ENCODE data around the gene MOV10L1. TPM values are rescaled to one million over a fixed set of nuclear protein-coding genes. Genes with fewer than 3 reads are reported as not detected.

The MOV10L1 gene
- total RNA-seq, 2 experiments from 2014 or later: 0.23 TPM; not detected in 1

DNA sequence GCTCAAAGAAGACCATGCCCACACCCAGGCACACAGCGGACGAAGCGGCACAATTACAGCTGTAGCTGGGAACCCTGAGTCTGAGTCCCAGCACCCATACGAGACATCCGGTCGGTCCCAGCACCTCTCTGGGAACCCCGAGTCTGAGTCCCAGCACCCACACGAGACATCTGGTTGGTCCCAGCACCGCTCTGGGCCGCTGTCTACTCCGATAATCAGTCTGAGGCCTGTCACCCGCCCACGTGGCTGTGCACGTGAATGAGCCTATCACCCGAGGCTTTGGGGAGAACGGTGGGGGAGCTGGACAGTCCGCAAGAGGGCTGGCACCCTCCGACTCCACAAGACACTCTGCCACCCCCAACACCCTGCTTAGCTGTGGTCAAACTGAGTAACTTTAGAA is 37.9 kb upstream of the MOV10L1 start:
- Mint-ChIP-seq H3K27me3 (peaks cover 12% of the 10 kb centered on the region), H3K9me3 (ENCODE audit: low read depth) (peaks cover 2% of the 10 kb centered on the region), H3K4me1 (no peaks in the 10 kb centered on the region), H3K27ac (no peak overlapping the region), H3K4me3 (no peak overlapping the region), H3K36me3 (no peaks in the 10 kb centered on the region)
- ATAC-seq (no peak), DNase-seq (no peak)
- CTCF ChIA-PET: interaction anchor here (0.6 kb wide), 1 partner anchor 24 kb away, joined by 3 read pairs; no protein-coding TSS in a partner anchor

DNA sequence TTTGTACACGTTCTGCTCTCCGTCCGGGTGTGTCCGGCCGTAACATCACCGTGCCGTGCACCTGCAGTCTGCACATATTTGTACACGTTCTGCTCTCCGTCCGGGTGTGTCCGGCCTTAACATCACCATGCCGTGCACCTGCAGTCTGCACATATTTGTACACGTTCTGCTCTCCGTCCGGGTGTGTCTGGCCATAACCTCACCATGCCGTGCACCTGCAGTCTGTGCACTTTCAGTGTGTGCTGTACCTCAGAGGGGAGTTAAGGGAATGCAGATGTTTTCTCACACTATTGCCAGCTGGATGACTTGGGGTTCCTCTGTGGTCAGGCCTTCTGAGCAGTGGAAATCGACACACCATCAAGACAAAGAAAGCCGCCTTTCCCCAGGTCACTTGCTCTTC is 35.9 kb upstream of the MOV10L1 start:
- Mint-ChIP-seq H3K27ac (no peak overlapping the region), H3K4me1 (no peaks in the 10 kb centered on the region), H3K27me3 (peaks cover 18% of the 10 kb centered on the region), H3K4me3 (no peak overlapping the region), H3K9me3 (ENCODE audit: low read depth) (peaks cover 2% of the 10 kb centered on the region), H3K36me3 (no peaks in the 10 kb centered on the region)
- DNase-seq (no peak), ATAC-seq (no peak)
- CTCF ChIA-PET: no interaction called here

DNA sequence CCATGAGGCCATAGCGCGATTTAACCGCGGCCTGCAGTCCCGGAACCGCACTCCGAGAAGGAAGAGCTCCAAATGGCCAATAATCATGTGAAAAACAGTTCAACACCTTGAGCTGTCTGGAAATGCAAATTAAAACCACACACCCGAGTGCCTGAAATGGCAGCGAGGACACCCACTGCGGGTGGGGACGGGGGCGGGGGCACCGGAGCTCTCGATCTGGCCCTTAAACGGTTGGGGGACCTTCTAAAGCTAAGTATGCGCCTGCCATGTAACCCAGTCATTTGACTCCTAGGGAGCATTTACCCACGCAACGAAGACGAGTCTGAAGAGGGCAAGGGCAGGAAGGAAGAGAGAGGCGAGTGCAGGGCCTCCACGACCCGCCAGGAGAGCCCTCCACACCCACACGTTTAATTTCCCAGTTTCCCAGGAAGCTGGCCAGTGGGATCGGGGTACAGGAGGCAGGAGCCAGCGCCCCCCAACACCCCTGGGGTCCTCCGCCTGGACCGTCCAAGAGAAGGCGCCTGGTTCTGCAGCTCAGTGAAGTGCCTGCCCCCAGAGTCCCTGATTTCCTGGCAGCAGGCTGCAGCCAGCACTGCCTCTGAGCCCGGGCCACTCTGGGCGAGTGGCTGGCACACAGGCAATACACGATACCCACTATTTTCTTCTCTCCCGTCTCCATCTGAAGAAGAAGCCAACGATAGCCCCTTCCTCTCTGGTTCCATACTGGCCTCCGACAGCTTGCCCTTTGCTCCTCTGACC is 33.4 kb upstream of the MOV10L1 start:
- ATAC-seq (no peak), DNase-seq (no peak)
- H3K4me3 Mint-ChIP-seq: no peak overlapping the region
- CTCF ChIA-PET: interaction anchor here (1.3 kb wide), 1 partner anchor 29 kb away, joined by 3 read pairs; the partner anchor contains the start of gene MLC1
- no peaks in the 10 kb centered on the region for H3K4me1 Mint-ChIP-seq
- peaks cover 28% of the 10 kb centered on the region for H3K27me3 Mint-ChIP-seq
- peaks cover 2% of the 10 kb centered on the region for H3K9me3 Mint-ChIP-seq (ENCODE audit: low read depth)
- H3K36me3 Mint-ChIP-seq: no peaks in the 10 kb centered on the region
- H3K27ac Mint-ChIP-seq: no peak overlapping the region

DNA sequence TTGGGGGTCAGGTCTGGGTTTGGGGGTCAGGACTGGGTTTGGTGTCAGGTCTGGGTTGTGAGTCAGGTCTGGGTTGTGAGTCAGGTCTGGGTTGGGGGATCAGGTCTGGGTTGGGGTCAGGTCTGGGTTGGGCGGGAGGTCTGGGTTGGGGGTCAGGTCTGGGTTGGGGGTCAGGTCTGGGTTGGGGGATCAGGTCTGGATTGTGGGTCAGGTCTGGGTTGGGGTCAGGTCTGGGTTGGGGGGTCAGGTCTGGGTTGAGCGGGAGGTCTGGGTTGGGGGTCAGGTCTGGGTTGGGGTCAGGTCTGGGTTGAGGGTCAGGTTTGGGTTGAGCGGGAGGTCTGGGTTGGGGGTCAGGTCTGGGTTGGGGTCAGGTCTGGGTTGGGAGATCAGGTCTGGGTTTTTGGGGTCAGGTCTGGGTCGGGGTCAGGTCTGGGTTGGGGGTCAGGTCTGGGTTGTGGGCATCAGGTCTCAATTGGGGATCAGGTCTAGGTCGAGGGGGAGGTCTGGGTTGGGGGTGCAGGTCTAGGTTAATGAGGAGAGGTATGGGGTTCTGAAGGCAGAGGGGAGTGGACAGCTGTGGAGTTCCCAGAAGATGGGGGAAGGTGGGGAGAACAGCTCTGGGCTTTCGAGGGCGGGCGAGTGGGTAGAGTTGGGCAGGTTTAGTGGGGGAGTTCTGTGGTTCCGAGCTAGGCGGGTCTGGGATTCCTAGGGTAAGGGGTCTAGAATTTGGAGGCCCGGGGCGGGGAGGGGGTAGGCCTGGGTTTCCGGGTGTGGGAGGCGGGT is 32.3 kb upstream of the MOV10L1 start:
- Mint-ChIP-seq H3K4me1 (no peaks in the 10 kb centered on the region), H3K36me3 (no peaks in the 10 kb centered on the region), H3K27ac (no peak overlapping the region), H3K4me3 (no peak overlapping the region), H3K27me3 (peaks cover 23% of the 10 kb centered on the region), H3K9me3 (ENCODE audit: low read depth) (peaks cover 2% of the 10 kb centered on the region)
- ATAC-seq (no peak), DNase-seq (no peak)
- CTCF ChIA-PET: no interaction called here

DNA sequence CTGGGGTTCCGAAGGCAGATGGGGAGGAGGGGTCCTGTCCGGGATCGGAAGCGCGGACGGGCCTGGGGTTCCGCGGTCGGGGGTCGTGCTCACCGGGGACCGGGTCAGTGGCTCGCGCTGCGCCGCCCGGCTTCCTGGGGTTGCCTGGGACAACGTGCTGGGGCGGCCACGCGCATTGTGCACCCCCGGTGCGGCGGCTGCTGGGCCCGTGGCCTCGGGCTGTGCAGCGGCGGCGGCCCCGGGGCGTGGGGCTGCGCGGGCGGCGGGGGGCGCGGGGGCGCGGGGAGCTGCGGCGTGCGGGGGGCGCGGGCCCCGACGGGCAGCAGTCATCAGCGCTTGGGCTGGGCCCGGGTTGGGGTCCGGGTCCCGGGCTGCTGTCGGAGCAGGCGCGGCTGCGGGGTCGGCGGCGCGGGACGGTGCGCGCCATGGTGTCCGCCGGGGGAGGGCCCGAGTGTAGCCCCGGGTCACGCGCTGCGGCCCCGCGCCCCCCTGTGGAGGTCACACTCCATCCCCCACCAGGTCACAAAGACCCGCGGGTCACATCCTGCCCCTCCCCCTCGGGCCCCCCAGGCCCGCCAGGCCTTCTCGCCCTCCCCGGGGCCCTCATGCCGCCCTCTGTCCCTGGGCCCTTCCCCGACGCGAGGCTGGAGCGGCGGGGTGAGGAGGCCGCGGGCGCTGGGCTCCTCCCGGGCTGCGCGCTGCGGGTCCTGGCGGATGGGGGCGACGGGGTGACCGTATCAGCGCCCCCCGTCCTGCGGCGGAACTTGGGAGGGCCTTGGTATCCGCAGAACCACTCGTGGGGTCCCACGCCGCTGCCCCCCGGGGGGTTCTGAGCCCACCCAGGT is 31.5 kb upstream of the MOV10L1 start, which contains the start of gene TTLL8:
Gene TTLL8 (minus strand): TSS at position 238 of the 845 bp plus-strand sequence.
- Mint-ChIP-seq H3K4me3 (no peak within 1 kb of the TSS), H3K9me3 (ENCODE audit: low read depth) (peaks cover 2% of the 10 kb centered on the region), H3K4me1 (no peaks in the 10 kb centered on the region), H3K27me3 (peaks cover 23% of the 10 kb centered on the region), H3K27ac (no peak within 1 kb of the TSS), H3K36me3 (no peaks in the 10 kb centered on the region)
- ATAC-seq: peak; percentile 20
- CTCF ChIA-PET: no interaction called here
- DNase-seq: no peak

- no peak for ATAC-seq
- CTCF ChIA-PET: no interaction called here
- Mint-ChIP-seq H3K4me3 (no peak overlapping the region), H3K9me3 (ENCODE audit: low read depth) (no peaks in the 10 kb centered on the region), H3K27ac (no peak overlapping the region), H3K4me1 (no peaks in the 10 kb centered on the region), H3K27me3 (peaks cover 23% of the 10 kb centered on the region), H3K36me3 (no peaks in the 10 kb centered on the region)
- no peak for DNase-seq
Observed at GRCh38 chr22:50058906-50059880, 30.6 kb upstream of the MOV10L1 start.

DNA sequence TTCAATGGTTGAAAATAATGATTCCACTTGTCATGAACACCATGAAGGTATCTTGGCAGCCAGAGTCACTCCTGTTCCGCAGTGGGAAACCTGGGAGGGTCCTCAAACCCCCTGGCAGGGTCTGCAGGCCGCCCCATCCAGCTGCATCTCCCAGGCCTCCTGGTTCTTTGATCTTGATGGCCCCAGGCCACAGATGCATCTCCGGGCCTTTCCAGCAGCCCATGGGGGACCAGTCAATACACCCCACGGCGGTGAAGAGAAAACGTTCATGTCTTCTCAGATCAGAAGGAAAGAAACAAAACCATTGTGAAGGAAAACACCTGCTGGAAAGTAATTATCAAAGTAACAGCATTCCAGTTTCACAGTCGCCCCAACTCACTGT is 29.9 kb upstream of the MOV10L1 start:
- CTCF ChIA-PET: no interaction called here
- H3K36me3 Mint-ChIP-seq: no peaks in the 10 kb centered on the region

DNA sequence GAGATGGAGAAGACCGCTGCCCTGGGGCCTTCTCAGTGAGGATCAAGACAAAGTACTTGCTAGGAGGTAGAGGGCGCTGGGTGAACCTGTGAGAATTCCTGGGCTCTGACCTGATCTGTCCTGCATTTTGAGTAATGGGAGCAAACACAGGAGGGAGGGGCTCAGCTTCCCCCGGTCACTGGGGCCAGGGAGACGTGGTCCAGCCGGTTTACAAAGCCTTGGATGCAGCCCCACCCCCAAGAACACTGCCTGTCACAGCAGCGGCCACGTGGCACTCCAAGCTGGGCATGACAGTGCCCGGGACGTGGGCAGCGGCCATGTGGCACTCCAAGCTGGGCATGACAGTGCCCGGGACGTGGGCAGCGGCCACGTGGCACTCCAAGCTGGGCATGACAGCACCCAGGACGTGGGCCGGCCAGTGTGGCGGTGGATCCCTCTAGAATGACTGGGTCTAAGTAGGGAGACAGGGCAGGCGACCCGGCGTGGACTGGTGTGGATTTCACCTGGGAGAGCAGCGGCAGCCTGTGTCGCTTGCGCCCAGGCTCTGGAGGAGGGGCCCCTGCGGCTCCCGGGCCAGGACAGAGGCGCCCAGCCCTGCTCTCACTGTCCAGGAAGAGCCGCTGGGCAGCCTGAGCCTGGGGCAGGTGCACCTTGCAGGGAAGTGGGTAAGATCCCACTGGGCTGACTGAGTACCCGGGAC is 29.2 kb upstream of the MOV10L1 start:
- CTCF ChIA-PET: no interaction called here
- H3K4me3 Mint-ChIP-seq: no peak overlapping the region
- peaks cover 21% of the 10 kb centered on the region for H3K27me3 Mint-ChIP-seq
- H3K9me3 Mint-ChIP-seq (ENCODE audit: low read depth): no peaks in the 10 kb centered on the region
- no peaks in the 10 kb centered on the region for H3K36me3 Mint-ChIP-seq
- no peaks in the 10 kb centered on the region for H3K4me1 Mint-ChIP-seq
- H3K27ac Mint-ChIP-seq: no peak overlapping the region
- ATAC-seq (no peak), DNase-seq (no peak)

More for the DNA sequence above, 29.9 kb upstream of the MOV10L1 start:
- H3K4me3 Mint-ChIP-seq: no peak overlapping the region
- peaks cover 23% of the 10 kb centered on the region for H3K27me3 Mint-ChIP-seq
- H3K9me3 Mint-ChIP-seq (ENCODE audit: low read depth): no peaks in the 10 kb centered on the region
- DNase-seq: no peak
- no peak overlapping the region for H3K27ac Mint-ChIP-seq
- ATAC-seq: no peak
- H3K4me1 Mint-ChIP-seq: no peaks in the 10 kb centered on the region

DNA sequence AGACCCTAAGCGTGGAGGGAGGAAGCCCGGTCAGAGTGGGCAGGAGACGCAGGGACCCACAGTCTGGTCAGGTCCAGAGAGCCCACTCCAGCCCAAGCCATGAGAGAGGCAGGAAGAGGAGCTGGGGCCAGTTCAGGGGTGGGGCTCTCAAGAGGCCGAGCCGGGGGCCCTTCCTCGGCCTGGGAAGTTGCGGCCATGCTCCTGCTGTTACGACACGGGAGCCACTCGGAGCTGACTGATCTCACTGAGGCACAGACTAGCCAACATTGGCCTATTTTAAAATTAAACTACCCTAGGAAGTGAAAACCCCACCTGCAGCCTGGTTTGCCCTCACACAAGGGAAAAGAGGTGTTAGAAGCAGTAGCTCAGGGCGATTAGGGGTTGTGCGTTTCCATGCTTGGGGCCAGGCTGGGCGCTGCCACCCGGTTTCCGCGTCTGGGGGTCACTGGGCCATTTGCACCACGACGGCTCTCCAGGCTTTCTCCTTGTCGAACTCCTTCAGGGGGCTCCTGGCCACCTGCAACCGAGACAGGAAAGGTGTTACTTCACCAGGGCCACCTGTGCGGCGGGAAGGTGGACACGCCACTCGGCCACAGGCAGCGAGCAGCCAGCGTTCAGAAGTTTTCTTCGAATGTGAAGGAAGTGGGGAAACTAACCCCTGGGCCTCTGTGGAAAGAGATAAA is 28.5 kb upstream of the MOV10L1 start:
- H3K27ac Mint-ChIP-seq: no peak overlapping the region
- ATAC-seq: no peak
- CTCF ChIA-PET: no interaction called here

GRCh38 chr22:50061824-50062355 is 27.9 kb upstream of the MOV10L1 start:
- no peaks in the 10 kb centered on the region for H3K9me3 Mint-ChIP-seq (ENCODE audit: low read depth)
- no peak for ATAC-seq
- H3K36me3 Mint-ChIP-seq: no peaks in the 10 kb centered on the region
- H3K4me1 Mint-ChIP-seq: no peaks in the 10 kb centered on the region
- H3K4me3 Mint-ChIP-seq: no peak overlapping the region
- CTCF ChIA-PET: no interaction called here
- H3K27ac Mint-ChIP-seq: no peak overlapping the region
- peaks cover 19% of the 10 kb centered on the region for H3K27me3 Mint-ChIP-seq
- no peak for DNase-seq

More for the DNA sequence above, 28.5 kb upstream of the MOV10L1 start:
- Mint-ChIP-seq H3K9me3 (ENCODE audit: low read depth) (no peaks in the 10 kb centered on the region), H3K27me3 (peaks cover 19% of the 10 kb centered on the region), H3K36me3 (no peaks in the 10 kb centered on the region), H3K4me1 (no peaks in the 10 kb centered on the region), H3K4me3 (no peak overlapping the region)
- DNase-seq: no peak

- Mint-ChIP-seq H3K27ac (peak overlapping the region; percentile 1), H3K4me1 (no peaks in the 10 kb centered on the region), H3K9me3 (ENCODE audit: low read depth) (no peaks in the 10 kb centered on the region), H3K36me3 (no peaks in the 10 kb centered on the region), H3K27me3 (peaks cover 17% of the 10 kb centered on the region), H3K4me3 (no peak overlapping the region)
- no peak for ATAC-seq
- CTCF ChIA-PET: no interaction called here
- DNase-seq: no peak
Observed at GRCh38 chr22:50062509-50063135, 27.2 kb upstream of the MOV10L1 start.

Data from activated CD8-positive, alpha-beta memory T cell treated with anti-CD3 and anti-CD28 coated beads, Interleukin-2, amount 10 ng/mL, durations not matched to agents 7 days and 5 days (primary cell).